Measurements from ENCODE around the gene NPTN. TPM values are rescaled to one million over a fixed set of nuclear protein-coding genes. Genes with fewer than 3 reads are reported as not detected.
"Not testable (repeated sequence)": the region's sequence is repeated elsewhere in the genome, so short reads cannot be mapped to it uniquely, and the experiment has no call there.

The NPTN gene
- total and polyA plus RNA-seq, 12 donors, result 26.5 to 197 (median 127) TPM

DNA sequence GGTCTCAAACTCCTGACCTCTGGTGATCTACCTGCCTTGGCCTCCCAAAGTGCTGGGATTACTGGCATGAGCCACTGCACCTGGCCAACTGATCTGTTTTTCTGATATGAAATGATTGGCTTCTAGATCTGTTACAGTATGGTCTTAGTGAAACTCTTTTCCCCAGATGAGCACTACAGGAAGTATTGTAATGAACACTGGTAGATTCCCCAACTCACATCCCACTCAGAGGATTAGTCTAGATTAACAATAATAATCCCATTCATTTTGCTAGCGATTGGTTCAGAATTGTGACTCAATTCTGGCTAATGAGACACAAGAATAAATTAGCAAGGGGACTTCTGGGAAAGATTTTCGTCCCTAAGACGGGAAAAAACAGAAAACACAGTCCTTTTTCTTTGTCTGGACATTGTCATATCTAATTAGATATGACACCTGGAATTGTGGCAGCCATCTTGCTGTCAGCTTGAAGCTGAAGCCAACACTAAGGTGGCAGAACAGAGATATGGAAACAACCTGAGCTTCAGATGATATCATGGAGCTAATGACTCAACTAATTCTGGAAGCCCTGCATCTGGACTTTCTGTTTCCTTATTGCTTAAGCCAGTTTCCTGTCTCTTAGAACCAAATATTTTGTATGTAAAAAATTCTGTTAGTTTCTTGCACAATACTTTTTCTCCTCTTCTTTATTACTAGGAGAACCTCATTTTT, 17.4 kb upstream of the NPTN start:
- Histone ChIP-seq H3K4me1 (replicated peaks in 1 of 2) (no peaks in the 10 kb centered on the region), H3K27ac (no peak overlapping the region), H3K36me3 (replicated peaks in 1 of 2) (no peaks in the 10 kb centered on the region), H3K4me3 (no peak overlapping the region), H3K27me3 (no peaks in the 10 kb centered on the region), H3K9me3 (replicated peaks in 1 of 3) (no peaks in the 10 kb centered on the region)
- intact Hi-C loops (cut with DNase I), result no loop called here
- TF ChIP-seq POLR2A (IDR thresholded peaks at IDR 0.05), result no peak
- TF ChIP-seq, protein P1, sequence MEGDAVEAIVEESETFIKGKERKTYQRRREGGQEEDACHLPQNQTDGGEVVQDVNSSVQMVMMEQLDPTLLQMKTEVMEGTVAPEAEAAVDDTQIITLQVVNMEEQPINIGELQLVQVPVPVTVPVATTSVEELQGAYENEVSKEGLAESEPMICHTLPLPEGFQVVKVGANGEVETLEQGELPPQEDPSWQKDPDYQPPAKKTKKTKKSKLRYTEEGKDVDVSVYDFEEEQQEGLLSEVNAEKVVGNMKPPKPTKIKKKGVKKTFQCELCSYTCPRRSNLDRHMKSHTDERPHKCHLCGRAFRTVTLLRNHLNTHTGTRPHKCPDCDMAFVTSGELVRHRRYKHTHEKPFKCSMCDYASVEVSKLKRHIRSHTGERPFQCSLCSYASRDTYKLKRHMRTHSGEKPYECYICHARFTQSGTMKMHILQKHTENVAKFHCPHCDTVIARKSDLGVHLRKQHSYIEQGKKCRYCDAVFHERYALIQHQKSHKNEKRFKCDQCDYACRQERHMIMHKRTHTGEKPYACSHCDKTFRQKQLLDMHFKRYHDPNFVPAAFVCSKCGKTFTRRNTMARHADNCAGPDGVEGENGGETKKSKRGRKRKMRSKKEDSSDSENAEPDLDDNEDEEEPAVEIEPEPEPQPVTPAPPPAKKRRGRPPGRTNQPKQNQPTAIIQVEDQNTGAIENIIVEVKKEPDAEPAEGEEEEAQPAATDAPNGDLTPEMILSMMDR (IDR thresholded peaks at IDR 0.05), result no peak
- 69 to 77% (median 73%) methylated on average over 3 of the region's 3 CpGs for WGBS, 4 donors
- no peak for DNase-seq

DNA sequence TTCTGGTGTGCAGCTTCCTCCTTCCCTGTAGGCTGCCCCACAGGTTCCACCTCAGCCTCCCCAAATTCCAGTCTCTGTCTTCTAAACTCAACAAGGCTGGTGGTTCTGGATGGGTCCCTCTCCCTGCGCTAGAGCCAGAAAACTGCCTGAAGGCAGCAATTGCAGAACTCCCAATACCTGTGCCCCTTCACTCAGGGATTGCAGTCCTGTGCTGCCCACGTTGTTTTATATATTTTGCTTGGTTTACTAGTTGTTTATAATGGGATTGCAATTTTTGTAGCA, 14.8 kb upstream of the NPTN start:
- intact Hi-C loops (cut with DNase I), result no loop called here
- H3K4me1 ChIP-seq (replicated peaks in 1 of 2), result no peaks in the 10 kb centered on the region
- no peak for DNase-seq
- WGBS, 4 donors, result 83 to 97% (median 95%) methylated on average over 2 of the region's 2 CpGs
- TF ChIP-seq POLR2A (IDR thresholded peaks at IDR 0.05), result no peak
- TF ChIP-seq, protein P1 (IDR thresholded peaks at IDR 0.05), result no peak
- no peaks in the 10 kb centered on the region for H3K9me3 ChIP-seq (replicated peaks in 1 of 3)
- H3K36me3 ChIP-seq (replicated peaks in 1 of 2), result no peaks in the 10 kb centered on the region
- no peak overlapping the region for H3K4me3 ChIP-seq
- no peak overlapping the region for H3K27ac ChIP-seq
- no peaks in the 10 kb centered on the region for H3K27me3 ChIP-seq

DNA sequence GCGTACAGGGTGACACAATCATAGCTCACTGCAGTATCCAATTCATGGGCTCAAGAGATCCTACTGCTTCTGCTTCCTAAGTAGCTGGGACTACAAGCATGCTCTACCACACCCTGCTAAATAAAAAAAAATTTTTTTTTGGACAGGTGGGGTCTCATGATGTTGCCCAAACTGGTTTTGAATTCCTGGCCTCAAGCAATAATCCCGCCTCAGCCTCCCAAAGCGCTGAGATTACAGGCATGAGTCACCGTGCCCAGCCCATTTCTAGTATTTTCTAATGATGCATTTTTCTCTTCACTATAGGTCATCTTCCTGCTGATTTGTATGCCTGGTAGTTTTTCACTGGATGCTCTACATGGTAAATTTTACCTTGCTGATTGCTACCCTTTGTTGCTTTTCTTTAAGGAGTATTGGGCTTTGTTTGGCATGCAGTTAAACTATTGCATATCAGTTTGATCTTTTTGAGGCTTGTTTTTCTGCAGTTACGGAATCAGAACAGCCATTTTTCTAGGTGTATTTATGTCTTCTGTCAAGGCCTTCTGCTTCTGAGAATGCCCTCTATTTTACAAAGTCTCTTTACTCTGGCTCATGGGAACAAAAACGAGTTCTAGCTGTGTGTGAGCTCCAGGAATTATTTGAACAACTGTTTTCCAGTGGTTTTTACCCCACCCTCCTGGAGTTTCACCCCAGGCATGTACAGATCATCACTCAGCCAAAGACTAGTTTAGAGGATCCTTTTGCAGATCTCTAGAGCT, 14.2 kb upstream of the NPTN start:
- Histone ChIP-seq H3K4me3 (no peak overlapping the region), H3K27me3 (no peaks in the 10 kb centered on the region), H3K9me3 (replicated peaks in 1 of 3) (no peaks in the 10 kb centered on the region), H3K27ac (no peak overlapping the region), H3K36me3 (replicated peaks in 1 of 2) (no peaks in the 10 kb centered on the region), H3K4me1 (replicated peaks in 1 of 2) (no peaks in the 10 kb centered on the region)
- intact Hi-C loops (cut with DNase I), result no loop called here
- no peak for TF ChIP-seq POLR2A (IDR thresholded peaks at IDR 0.05)
- TF ChIP-seq, protein P1 (IDR thresholded peaks at IDR 0.05), result no peak
- WGBS, 4 donors, result 57 to 65% (median 59%) methylated on average over 6 of the region's 6 CpGs
- DNase-seq, result no peak

DNA sequence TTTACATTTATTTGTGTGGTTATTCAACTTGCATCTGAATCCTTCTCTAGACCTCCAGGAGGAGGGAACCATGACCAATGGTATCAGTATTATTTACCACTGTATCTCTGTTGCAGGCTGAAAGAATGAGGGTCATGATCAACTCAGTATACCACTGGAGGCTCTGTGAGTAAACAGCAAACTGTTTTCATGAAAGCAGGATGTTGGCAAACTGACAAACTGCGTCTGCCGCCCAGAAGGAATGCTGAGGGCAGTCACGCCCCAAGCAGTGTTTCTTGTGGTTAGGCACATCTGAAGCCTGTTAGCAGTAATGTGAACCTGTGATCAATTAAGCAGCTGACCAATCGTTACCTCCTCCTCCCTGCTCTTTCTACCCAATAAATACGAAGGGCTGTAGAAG, 6.3 kb upstream of the NPTN start:
- not testable (repeated sequence) for H3K27me3 ChIP-seq; H3K4me3 ChIP-seq; H3K27ac ChIP-seq; H3K9me3 ChIP-seq (replicated peaks in 1 of 3); H3K36me3 ChIP-seq (replicated peaks in 1 of 2); DNase-seq; H3K4me1 ChIP-seq (replicated peaks in 1 of 2)
- intact Hi-C loops (cut with DNase I), result loop anchor here (2.0 to 10.0 kb wide), 3 partner anchors 59 to 77 kb away; no protein-coding TSS in a partner anchor
- 59 to 100% (median 82%) methylated on average over 1 to 5 of the region's 5 CpGs for WGBS, 4 donors

All from adrenal gland (tissue), 12 donors.